ENCODE measurements around the gene LOXL3.

LOXL3 gene

DNA sequence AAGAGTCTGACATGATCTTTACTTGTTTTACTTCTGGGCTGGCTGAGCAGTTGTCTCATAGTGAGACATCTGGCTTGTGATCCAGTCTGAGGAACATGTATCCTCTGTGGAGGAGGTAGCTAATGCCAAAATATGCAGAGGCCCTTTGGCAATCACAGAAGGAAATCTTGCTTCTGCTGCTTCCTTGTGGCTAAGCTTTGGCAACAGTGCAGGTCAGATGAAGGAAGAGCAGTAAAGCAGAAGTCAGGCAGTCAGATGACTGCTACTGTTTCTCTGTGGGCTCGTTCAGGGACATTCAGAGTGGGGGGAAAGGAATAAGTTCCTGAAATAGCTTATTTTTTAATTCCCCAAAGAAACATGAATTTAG, 23.1 kb upstream of the LOXL3 start:
- Histone ChIP-seq H3K4me2 (ENCODE audit: low read depth, low read length) (no peak overlapping the region), H3K27ac (ENCODE audit: low read length) (no peak overlapping the region), H3K9me2 (replicated peaks; ENCODE audit: insufficient read depth, low read length) (no peaks in the 10 kb centered on the region), H3K9ac (ENCODE audit: low read length) (no peak overlapping the region), H4K20me1 (ENCODE audit: insufficient read depth, low read length) (no peaks in the 10 kb centered on the region), H2AFZ (ENCODE audit: low read length) (no peak overlapping the region), H3K9me3 (replicated peaks; ENCODE audit: insufficient read depth, low read length) (no peaks in the 10 kb centered on the region), H3K27me3 (replicated peaks; ENCODE audit: insufficient read depth, low read length) (no peaks in the 10 kb centered on the region), H3K4me3 (ENCODE audit: low read length) (no peak overlapping the region), H3K4me1 (ENCODE audit: low read length) (peaks cover 9% of the 10 kb centered on the region), H3K36me3 (replicated peaks; ENCODE audit: insufficient read depth, low read length) (no peaks in the 10 kb centered on the region), H3F3A (ENCODE audit: insufficient read depth, low read length) (peaks cover 10% of the 10 kb centered on the region), H3K79me2 (ENCODE audit: low read length) (no peaks in the 10 kb centered on the region)
- DNase-seq: no peak
- TF ChIP-seq EZH2 (optimal IDR thresholded peaks at IDR 0.05; ENCODE audit: low read depth, low read length): no peak

GRCh38 chr2:74576211-74576862, 22.6 kb upstream of the LOXL3 start:
- no peak overlapping the region for H3K9ac ChIP-seq (ENCODE audit: low read length)
- H3F3A ChIP-seq (ENCODE audit: insufficient read depth, low read length): peaks cover 10% of the 10 kb centered on the region
- H3K36me3 ChIP-seq (replicated peaks; ENCODE audit: insufficient read depth, low read length): no peaks in the 10 kb centered on the region
- H3K4me2 ChIP-seq (ENCODE audit: low read depth, low read length): no peak overlapping the region
- no peak overlapping the region for H2AFZ ChIP-seq (ENCODE audit: low read length)
- no peak for DNase-seq
- TF ChIP-seq EZH2 (optimal IDR thresholded peaks at IDR 0.05; ENCODE audit: low read depth, low read length): no peak
- TF ChIP-seq EZH2phosphoT487 (IDR thresholded peaks at IDR 0.05; ENCODE audit: low read length): no peak
- H3K9me3 ChIP-seq (replicated peaks; ENCODE audit: insufficient read depth, low read length): no peaks in the 10 kb centered on the region
- no peaks in the 10 kb centered on the region for H3K27me3 ChIP-seq (replicated peaks; ENCODE audit: insufficient read depth, low read length)
- H3K4me1 ChIP-seq (ENCODE audit: low read length): peaks cover 9% of the 10 kb centered on the region
- H4K20me1 ChIP-seq (ENCODE audit: insufficient read depth, low read length): no peaks in the 10 kb centered on the region
- H3K4me3 ChIP-seq (ENCODE audit: low read length): no peak overlapping the region
- H3K9me2 ChIP-seq (replicated peaks; ENCODE audit: insufficient read depth, low read length): no peaks in the 10 kb centered on the region
- H3K27ac ChIP-seq (ENCODE audit: low read length): no peak overlapping the region
- H3K79me2 ChIP-seq (ENCODE audit: low read length): no peaks in the 10 kb centered on the region

DNA sequence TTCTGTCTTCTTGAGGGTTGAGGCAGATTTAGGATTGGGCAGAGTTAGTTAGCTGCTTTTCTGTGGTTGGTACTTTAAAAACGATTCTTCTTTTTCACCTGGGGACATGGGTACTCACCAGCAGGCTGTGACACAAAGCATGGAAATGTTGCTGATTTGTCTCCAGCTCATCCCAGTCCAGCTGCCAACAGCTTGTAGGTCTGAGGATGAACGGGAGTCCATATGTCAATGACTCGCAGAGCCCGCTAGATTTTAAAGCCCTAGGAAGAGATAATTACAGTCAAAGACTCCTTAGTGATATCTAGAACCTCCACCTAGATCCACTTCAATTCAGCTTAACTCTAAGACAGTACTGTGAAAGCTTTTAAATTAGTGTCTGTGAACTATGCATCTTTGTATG, 21.6 kb upstream of the LOXL3 start:
- Histone ChIP-seq H3K27me3 (replicated peaks; ENCODE audit: insufficient read depth, low read length) (no peaks in the 10 kb centered on the region), H2AFZ (ENCODE audit: low read length) (no peak overlapping the region), H3K4me3 (ENCODE audit: low read length) (no peak overlapping the region), H3K9me3 (replicated peaks; ENCODE audit: insufficient read depth, low read length) (no peaks in the 10 kb centered on the region), H3F3A (ENCODE audit: insufficient read depth, low read length) (peaks cover 10% of the 10 kb centered on the region), H3K9me2 (replicated peaks; ENCODE audit: insufficient read depth, low read length) (no peaks in the 10 kb centered on the region), H3K9ac (ENCODE audit: low read length) (no peak overlapping the region), H3K27ac (ENCODE audit: low read length) (no peak overlapping the region), H3K79me2 (ENCODE audit: low read length) (no peaks in the 10 kb centered on the region), H3K36me3 (replicated peaks; ENCODE audit: insufficient read depth, low read length) (no peaks in the 10 kb centered on the region), H4K20me1 (ENCODE audit: insufficient read depth, low read length) (no peaks in the 10 kb centered on the region), H3K4me2 (ENCODE audit: low read depth, low read length) (no peak overlapping the region), H3K4me1 (ENCODE audit: low read length) (peaks cover 9% of the 10 kb centered on the region)
- TF ChIP-seq EZH2phosphoT487 (IDR thresholded peaks at IDR 0.05; ENCODE audit: low read length): no peak
- TF ChIP-seq, protein P1, sequence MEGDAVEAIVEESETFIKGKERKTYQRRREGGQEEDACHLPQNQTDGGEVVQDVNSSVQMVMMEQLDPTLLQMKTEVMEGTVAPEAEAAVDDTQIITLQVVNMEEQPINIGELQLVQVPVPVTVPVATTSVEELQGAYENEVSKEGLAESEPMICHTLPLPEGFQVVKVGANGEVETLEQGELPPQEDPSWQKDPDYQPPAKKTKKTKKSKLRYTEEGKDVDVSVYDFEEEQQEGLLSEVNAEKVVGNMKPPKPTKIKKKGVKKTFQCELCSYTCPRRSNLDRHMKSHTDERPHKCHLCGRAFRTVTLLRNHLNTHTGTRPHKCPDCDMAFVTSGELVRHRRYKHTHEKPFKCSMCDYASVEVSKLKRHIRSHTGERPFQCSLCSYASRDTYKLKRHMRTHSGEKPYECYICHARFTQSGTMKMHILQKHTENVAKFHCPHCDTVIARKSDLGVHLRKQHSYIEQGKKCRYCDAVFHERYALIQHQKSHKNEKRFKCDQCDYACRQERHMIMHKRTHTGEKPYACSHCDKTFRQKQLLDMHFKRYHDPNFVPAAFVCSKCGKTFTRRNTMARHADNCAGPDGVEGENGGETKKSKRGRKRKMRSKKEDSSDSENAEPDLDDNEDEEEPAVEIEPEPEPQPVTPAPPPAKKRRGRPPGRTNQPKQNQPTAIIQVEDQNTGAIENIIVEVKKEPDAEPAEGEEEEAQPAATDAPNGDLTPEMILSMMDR (IDR thresholded peaks at IDR 0.05; ENCODE audit: low read length): no peak
- no peak for TF ChIP-seq EZH2 (optimal IDR thresholded peaks at IDR 0.05; ENCODE audit: low read depth, low read length)
- no peak for DNase-seq

DNA sequence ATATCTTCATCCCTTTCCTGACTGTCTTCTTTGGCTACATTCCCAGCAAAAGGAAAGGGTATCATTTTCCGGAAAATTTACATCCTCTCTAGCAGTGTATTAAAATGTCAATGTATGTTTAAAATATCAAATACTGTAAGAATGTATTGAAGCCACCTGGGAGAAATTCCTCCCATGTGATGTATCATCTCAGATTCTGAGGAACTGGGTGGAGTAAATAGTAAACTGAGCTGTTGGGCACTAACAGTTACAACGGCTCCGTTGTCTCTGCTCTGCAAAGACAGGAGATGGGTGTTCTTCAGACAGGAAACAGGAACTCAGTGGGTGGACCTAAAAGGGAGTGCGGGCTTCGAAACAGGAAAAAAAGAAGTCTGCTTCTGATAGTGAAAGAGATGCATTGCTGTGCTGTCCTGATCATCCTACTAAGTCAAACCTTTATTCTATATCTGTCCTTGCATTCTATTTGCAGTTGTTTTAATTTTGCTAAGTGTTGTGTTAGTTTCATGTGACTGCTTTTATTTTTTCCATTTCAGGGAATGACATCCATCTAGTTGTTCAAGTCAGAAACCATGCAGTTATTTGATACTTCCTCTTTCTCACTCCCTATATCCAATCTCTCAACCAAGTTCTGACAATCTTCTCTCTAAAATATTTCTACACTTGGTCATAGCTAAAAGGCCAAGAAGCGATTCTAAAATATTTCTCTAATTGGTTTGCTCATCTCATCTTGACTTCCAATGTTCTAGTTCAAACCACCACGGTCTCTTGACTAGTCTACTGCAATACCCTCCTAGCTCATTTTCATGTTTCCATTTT, 20.2 kb upstream of the LOXL3 start:
- H3K27ac ChIP-seq (ENCODE audit: low read length): peak overlapping the region; percentile 34; the same call in 1 of the 2 replicates
- H3K4me2 ChIP-seq (ENCODE audit: low read depth, low read length): peak overlapping the region; percentile 46
- peak overlapping the region; percentile 31 for H3K4me3 ChIP-seq (ENCODE audit: low read length)
- no peak for TF ChIP-seq EZH2phosphoT487 (IDR thresholded peaks at IDR 0.05; ENCODE audit: low read length)
- peaks cover 9% of the 10 kb centered on the region for H3K4me1 ChIP-seq (ENCODE audit: low read length)
- H3F3A ChIP-seq (ENCODE audit: insufficient read depth, low read length): peaks cover 10% of the 10 kb centered on the region
- H3K9ac ChIP-seq (ENCODE audit: low read length): no peak overlapping the region
- H3K36me3 ChIP-seq (replicated peaks; ENCODE audit: insufficient read depth, low read length): no peaks in the 10 kb centered on the region
- H2AFZ ChIP-seq (ENCODE audit: low read length): peak overlapping the region; percentile 77
- DNase-seq: peak; percentile 78
- H3K79me2 ChIP-seq (ENCODE audit: low read length): no peaks in the 10 kb centered on the region
- H3K27me3 ChIP-seq (replicated peaks; ENCODE audit: insufficient read depth, low read length): no peaks in the 10 kb centered on the region
- H4K20me1 ChIP-seq (ENCODE audit: insufficient read depth, low read length): no peaks in the 10 kb centered on the region
- H3K9me3 ChIP-seq (replicated peaks; ENCODE audit: insufficient read depth, low read length): no peaks in the 10 kb centered on the region
- H3K9me2 ChIP-seq (replicated peaks; ENCODE audit: insufficient read depth, low read length): no peaks in the 10 kb centered on the region
